Endothelial cell of umbilical vein (primary cell): Measurements from ENCODE around the gene NEU1. TPM values are rescaled to one million over a fixed set of nuclear protein-coding genes. Genes with fewer than 3 reads are reported as not detected.

Source experiments
- BruUV-seq: library from RNA; stranded (reverse); fragments of 400-500 nt; replicated peaks from 2 replicates; lab custom pipeline; 2021; lab: Mats Ljungman, UMichigan
- CTCF ChIA-PET: fragments of 300-600, 350-600 bp; sonication (Branson Sonifier 250); formaldehyde crosslinking; loops from one replicate; lab custom pipeline; 2021; ENCODE audit warnings: antibody characterized with exemption, inconsistent platforms; lab: Charles Lee
- POLR2A ChIA-PET: fragments of 300-600, 350-600 bp; sonication (Branson Sonifier 250); formaldehyde crosslinking; loops from one replicate; lab custom pipeline; 2021; ENCODE audit warnings: antibody characterized with exemption, inconsistent platforms; lab: Charles Lee
- DNase-seq: peaks from one replicate; pipeline ENCODE4 v3.0.0-alpha.2; 2011; ENCODE audit warnings: low read depth, low spot score
- FAIRE-seq: peaks from 2 replicates; lab custom pipeline; 2011; peaks lifted over from hg19 to GRCh38; lab: Jason Lieb, UNC
- H2AFZ ChIP-seq: 2 replicates; pipeline ENCODE4 v1.6.0; 2012; ENCODE audit warnings: low read depth, low read length, control low read depth, inconsistent platforms
- H3K27ac ChIP-seq: 2 replicates; pipeline ENCODE4 v1.5.1; 2011; ENCODE audit warnings: low read depth, mild to moderate bottlenecking, control low read depth, low read length, moderate library complexity; ENCODE audit not compliant: insufficient read depth
- H3K27me3 ChIP-seq, 2 experiments: 2 replicates each; pipeline versions ENCODE4 v1.6.0 to v1.6.1; 2011; ENCODE audit warnings: low read length in 2 of 2, mixed read lengths in 1 of 2; ENCODE audit not compliant: control insufficient read depth in 2 of 2, insufficient read depth in 2 of 2
- H3K36me3 ChIP-seq, 2 experiments: 2 replicates in 1 of 2; 3 replicates in 1 of 2; pipeline ENCODE4 v1.5.1; 2011; ENCODE audit warnings: low read length in 2 of 2, mild to moderate bottlenecking in 1 of 2, moderate library complexity in 1 of 2; ENCODE audit not compliant: control insufficient read depth in 2 of 2, insufficient read depth in 2 of 2; ENCODE audit errors: extremely low read depth in 1 of 2
- H3K4me1 ChIP-seq: 3 replicates; pipeline ENCODE4 v1.5.1; 2011; ENCODE audit warnings: mild to moderate bottlenecking, low read length; ENCODE audit not compliant: control insufficient read depth, insufficient read depth; ENCODE audit errors: extremely low read depth
- H3K4me2 ChIP-seq: 2 replicates; pipeline ENCODE4 v1.6.1; 2011; ENCODE audit warnings: low read length, control low read depth, mixed read lengths; ENCODE audit not compliant: insufficient read depth
- H3K4me3 ChIP-seq, 3 experiments: fragments of 200-600 bp in 1 of 3; sonication (generic), shearing (Covaris generic) in 1 of 3; replicated peaks in 1 of 3; 2 replicates each; pipeline ENCODE4 v1.5.1; 2011 to 2016; ENCODE audit warnings: control low read depth in 3 of 3, low read length in 3 of 3, mild to moderate bottlenecking in 2 of 3, inconsistent platforms in 1 of 3, low read depth in 1 of 3, moderate library complexity in 1 of 3; ENCODE audit not compliant: insufficient read depth in 1 of 3
- H3K79me2 ChIP-seq: 2 replicates; pipeline ENCODE4 v1.6.0; 2012; ENCODE audit warnings: low read length, inconsistent platforms; ENCODE audit not compliant: control insufficient read depth, insufficient read depth
- H3K9ac ChIP-seq: replicated peaks from 2 replicates; pipeline ENCODE3; 2011; ENCODE audit warnings: low read length, control low read depth; ENCODE audit not compliant: insufficient read depth; ENCODE audit errors: extremely low read depth
- H3K9me1 ChIP-seq: replicated peaks from 3 replicates; pipeline ENCODE4 v1.6.0; 2011; ENCODE audit warnings: mild to moderate bottlenecking, low read length; ENCODE audit not compliant: control insufficient read depth, insufficient read depth; ENCODE audit errors: extremely low read depth
- H3K9me3 ChIP-seq: replicated peaks from 2 replicates; pipeline ENCODE4 v1.5.1; 2012; ENCODE audit warnings: low read length, inconsistent platforms; ENCODE audit not compliant: control insufficient read depth, insufficient read depth
- H4K20me1 ChIP-seq: replicated peaks from 2 replicates; pipeline ENCODE3; 2011; ENCODE audit warnings: mild to moderate bottlenecking, low read length; ENCODE audit not compliant: control insufficient read depth, insufficient read depth; ENCODE audit errors: extremely low read depth
- CTCF ChIP-seq, 2 donors: IDR thresholded peaks; 1 replicate in 1 of 2; 2 replicates in 1 of 2; pipeline ENCODE4 v1.5.1; 2011; ENCODE audit warnings: low read length in 2 of 2, mild to moderate bottlenecking in 2 of 2, moderate library complexity in 2 of 2, control low read depth in 1 of 2, inconsistent platforms in 1 of 2, low read depth in 1 of 2; ENCODE audit not compliant: insufficient read depth in 1 of 2; ENCODE audit errors: extremely low read depth in 1 of 2
- EZH2 ChIP-seq: IDR thresholded peaks from 2 replicates; pipeline ENCODE4 v1.6.1; 2012; ENCODE audit warnings: borderline replicate concordance, low read depth, mild to moderate bottlenecking, moderate library complexity, low read length, inconsistent platforms; ENCODE audit not compliant: severe bottlenecking
- GATA2 ChIP-seq: IDR thresholded peaks from 2 replicates; pipeline ENCODE4 v1.7.0; 2011; ENCODE audit warnings: low read depth, mild to moderate bottlenecking, moderate library complexity, mixed read lengths, low read length; ENCODE audit not compliant: insufficient read length, insufficient read depth
- MAX ChIP-seq: IDR thresholded peaks from 2 replicates; pipeline ENCODE4 v1.6.1; 2011; ENCODE audit not compliant: insufficient read depth, insufficient read length
- POLR2A ChIP-seq: IDR thresholded peaks from 2 replicates; pipeline ENCODE4 v1.6.1; 2012; ENCODE audit warnings: low read depth, mild to moderate bottlenecking, control low read depth, low read length
- dilution Hi-C: fragments of 300-500 bp; cut with MboI; formaldehyde crosslinking; loops from one replicate; pipeline ENCODE4 v1.15.0; 2019; ENCODE audit warnings: low sequenced_read_pairs; ENCODE audit not compliant: extremely low pct_ligation_motif_present
- intact Hi-C: fragments of 100-400 bp; cut with micrococcal nuclease; formaldehyde crosslinking; loops from one replicate; pipeline ENCODE4 v1.10.0; 2022
- polyA plus RNA-seq, 4 experiments: library from polyadenylated mRNA; depleted of rRNA in 3 of 4; stranded (reverse) in 3 of 4; unstranded in 1 of 4; fragments of >200 nt; gene quantifications; 2 replicates each; pipeline versions ENCODE4 v1.2.1 to v1.2.3, GENCODE V29; 2011 to 2012; ENCODE audit warnings: missing spikeins in 1 of 4
- total RNA-seq: library from RNA; stranded (reverse); gene quantifications from 2 replicates; pipeline ENCODE4 v1.2.3, GENCODE V29; 2021

Gene NEU1
- total and polyA plus RNA-seq, 2 donors (not counting 3 experiments of a cell fraction or from before 2014, with no cell fraction given) = 62.8 to 111 TPM

GRCh38 chr6:31899882-31900722 is 37.5 kb upstream of the NEU1 start:
- Histone ChIP-seq H4K20me1 (no peaks in the 10 kb centered on the region), H3K4me3 (no peak overlapping the region), H3K4me1 (peaks cover 12% of the 10 kb centered on the region), H3K79me2 (no peaks in the 10 kb centered on the region), H3K4me2 (no peak overlapping the region), H3K36me3 (peaks cover 0 to 2% of the 10 kb centered on the region in 2 experiments), H3K27ac (no peak overlapping the region), H2AFZ (no peak overlapping the region), H3K9me1 (no peaks in the 10 kb centered on the region), H3K9me3 (no peaks in the 10 kb centered on the region), H3K9ac (no peak overlapping the region), H3K27me3 (peaks cover 2% of the 10 kb centered on the region in 2 experiments)
- dilution Hi-C loops (no loop called here), intact Hi-C loops (loop anchor here (5.0 kb wide), 1 partner anchor 68 kb away; no protein-coding TSS in a partner anchor)
- TF ChIP-seq GATA2 (no peak), POLR2A (no peak), CTCF (IDR thresholded peaks at IDR 0.05; ENCODE audit: extremely low read depth in 1 of 2, insufficient read depth in 1 of 2, low read depth in 1 of 2, low read length in 2 of 2) (no peak), MAX (no peak), EZH2 (no peak)
- FAIRE-seq (no peak), DNase-seq (no peak)
- ChIA-PET CTCF (no interaction called here), POLR2A (no interaction called here)
- no TSS peak for BruUV-seq
